HG02678 (cell line): Measurements from ENCODE around the gene TFDP2.
"Not testable (repeated sequence)": the region's sequence is repeated elsewhere in the genome, so short reads cannot be mapped to it uniquely, and the experiment has no call there.

Experiments used
- ATAC-seq: cut with Tn5 transposase; IDR thresholded peaks from one replicate; pipeline ENCODE4 v1.9.1; 2021; ENCODE audit warnings: mild to moderate bottlenecking, moderate library complexity; ENCODE audit not compliant: unreplicated experiment

Gene TFDP2

DNA sequence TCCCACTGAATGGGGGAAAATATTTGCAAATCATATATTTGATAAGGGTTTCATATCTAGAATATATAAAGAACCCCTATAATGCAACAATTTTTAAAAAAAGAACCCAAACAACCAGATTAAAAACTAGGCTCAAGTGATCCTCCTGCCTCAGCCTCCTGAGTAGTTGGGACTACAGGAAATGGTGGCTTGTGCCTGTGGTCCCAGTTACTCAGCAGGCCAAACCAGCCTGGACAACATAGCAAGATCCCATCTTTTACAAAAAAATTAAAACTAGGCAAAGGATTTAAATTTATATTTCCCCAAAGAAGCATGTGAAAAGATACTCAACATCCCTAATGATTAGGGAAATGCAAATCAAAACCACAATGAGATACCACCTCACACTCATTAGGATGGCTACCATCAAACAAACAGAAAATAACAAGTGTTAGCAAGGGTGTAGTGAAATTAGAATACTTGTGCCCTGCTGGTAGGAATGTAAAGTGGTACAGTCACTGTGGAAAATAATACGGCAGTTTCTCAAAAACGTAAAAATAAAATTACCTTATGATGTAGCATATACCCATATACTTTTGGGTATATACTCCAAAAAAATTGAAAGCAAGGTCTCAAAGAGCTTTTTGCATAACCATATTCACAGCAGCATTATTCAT is 19.7 kb downstream of the TFDP2 start:
- ATAC-seq, result no peak

DNA sequence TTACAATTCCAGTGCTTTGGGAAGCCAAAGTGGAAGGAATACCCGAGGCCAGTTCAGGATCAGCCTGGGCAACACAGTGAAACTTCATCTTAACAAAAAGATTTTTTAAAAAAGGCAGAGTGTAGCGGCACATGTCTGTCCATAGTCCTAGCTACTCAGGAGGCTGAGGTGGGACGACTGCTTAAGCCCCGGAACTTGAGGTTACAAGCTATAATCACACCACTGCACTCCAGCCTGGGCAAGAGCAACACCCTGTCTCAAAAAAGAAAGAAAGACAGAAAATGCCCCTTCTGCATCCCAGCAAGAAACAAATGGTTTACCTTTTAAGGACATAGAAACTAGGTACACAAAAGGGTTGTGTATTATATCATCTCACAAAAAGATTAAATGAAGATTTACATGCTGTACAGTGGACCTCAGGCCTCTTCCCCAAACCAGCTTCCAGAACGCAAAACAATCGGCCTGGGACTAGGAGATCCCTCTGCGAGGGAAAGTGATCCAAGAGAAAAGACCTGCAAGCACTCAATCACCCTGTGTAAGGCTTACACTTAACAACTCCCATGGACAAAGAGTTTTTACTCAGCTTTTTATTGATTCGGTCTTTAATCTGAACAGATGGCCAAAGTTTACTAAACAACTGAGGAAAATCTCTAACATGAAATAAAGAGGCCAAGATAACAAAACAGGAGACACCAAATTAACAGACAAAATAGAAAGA is 21.2 kb downstream of the TFDP2 start:
- ATAC-seq, result no peak

DNA sequence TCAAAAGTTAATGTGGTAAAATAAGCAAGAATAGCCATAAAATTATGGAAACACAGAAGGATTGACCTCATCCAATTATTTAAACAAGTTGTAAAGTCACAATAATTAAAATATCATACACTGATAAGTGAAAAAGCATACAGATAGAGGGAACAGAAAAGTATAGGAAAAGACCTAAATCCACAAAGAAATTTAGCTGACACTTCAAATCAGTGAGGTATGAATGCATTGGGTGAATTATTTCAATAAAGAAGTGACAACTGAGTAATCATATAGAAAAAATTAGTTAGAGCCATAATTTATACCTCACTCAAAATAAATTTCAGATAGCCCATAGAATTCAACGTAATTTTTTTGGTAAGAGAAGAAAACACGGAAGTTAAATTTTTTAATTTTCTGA is 25.1 kb downstream of the TFDP2 start:
- no peak for ATAC-seq

DNA sequence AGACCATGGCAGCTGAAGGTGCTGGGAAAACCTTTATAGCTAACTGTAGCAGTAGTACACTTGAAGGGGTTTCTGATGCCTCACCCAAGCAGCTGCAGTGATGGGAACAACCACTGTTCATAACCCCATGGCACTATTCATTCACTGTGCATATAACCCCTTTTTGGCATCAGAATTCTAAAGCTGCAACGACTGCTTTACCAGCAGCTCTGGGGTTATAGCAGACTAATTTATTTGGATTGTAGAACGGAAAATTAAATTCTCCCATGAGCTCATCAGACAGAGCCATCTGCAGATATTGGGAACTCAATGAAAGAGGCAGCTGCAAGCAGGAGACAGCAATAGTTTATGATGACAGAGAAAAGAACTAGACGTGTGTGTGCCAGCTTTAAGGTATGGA is 28.6 kb downstream of the TFDP2 start:
- no peak for ATAC-seq

DNA sequence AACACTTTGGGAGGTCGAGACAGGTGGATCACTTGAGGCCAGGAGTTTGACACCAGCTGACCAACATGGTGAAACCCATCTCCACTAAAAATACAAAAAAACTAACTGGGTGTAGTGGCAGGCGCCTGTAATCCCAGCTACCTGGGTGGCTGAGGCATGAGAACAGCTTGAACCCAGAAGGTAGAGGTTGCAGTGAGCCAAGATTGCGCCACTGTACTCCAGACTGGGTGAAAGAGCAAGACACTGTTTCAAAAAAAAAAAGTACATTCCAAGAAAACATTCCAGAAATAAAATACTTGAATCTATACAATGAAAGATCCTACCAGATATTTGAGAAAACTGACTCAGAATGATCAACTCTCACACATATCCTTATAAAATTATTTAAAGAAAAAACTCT is 30.4 kb downstream of the TFDP2 start:
- no peak for ATAC-seq

DNA sequence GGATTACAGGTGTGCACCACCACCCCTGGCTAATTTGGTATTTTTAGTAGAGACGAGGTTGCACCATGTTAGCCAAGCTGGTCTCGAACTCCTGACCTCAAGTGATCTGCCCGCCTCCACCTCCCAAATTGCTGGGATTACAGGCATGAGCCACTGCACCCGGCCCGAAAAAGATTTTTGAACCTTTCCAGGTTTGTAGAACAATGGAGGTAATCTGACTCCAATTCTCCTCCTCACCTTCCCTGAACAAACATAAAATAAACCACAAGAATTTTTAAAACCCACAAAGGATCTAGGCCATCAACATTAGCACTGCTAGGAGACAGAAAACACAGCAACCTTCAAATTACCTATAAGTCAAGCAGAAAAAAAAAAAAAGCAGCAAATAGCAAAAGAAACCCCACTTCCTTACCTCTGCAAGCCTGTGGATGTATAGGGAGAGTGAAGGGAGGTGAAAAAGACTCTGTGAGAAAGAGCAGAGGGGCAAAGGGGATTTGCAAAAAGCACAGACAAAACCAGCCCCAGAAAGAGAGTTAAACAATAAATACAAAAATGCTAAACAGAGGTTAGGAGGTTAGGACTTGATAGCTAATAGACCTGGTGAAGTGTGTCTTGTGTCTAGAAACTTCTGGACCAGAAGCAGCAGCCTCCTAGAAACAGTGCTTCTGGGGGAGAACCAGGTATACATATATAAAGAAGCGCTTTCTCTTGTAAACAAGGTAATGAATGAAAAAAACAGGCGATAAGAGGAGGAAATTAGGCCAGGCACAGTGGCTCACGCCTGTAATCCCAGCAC is 32.1 kb downstream of the TFDP2 start:
- no peak for ATAC-seq

DNA sequence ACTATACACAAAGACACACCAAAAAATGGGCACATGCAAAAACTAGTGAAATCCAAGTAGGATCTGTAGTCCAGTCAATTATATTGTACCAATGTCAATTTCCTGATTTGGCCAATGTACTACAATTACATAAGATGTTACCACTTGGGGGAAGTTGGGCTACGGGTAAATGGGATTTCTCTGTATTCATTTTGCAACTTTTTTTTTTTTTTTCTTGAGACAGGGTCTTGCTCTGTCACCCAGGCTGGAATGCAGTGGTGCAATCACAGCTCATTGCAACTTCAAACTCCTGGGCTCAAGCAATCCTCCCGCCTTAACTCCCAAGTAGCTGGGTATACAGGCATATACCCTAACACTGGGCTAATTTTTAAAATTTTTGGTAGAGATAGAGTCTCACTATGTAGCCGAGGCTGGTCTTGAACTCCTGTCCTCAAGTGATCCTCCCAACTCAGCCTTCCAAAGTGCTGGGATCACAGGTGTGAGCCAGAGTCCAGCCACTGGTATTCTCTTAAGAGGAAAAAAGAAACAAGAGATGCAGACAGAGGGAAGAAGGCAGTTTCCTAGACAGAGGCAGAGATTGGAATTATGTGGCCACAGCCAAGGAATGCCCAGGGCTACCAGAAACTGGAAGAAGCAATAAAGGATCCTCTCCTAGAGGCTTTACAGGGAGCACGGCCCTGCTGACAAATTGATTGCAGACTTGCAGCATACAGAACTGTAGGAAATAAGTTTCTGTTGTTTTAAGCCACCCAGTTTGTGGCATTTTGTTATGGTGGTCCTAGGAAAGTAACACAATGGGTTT is 33.3 kb downstream of the TFDP2 start:
- ATAC-seq, result no peak

DNA sequence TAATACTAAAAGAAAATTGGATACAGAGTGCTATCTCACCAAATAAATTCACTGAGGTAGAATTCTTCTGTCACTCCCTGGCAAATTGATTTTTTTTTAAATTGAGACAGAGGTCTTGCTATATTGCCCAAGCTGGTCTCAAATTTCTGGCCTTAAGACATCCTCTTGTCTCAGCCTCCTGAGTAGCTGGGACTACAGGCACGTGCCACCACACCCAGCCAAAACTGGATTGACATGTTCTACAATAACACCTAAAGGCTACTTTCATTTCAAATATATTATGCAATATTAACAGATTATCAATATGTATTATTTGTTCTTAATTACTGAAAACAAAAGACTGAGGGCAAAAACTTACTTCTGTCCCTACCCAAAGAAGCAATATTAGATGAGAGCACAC is 36.7 kb downstream of the TFDP2 start:
- ATAC-seq, result no peak

DNA sequence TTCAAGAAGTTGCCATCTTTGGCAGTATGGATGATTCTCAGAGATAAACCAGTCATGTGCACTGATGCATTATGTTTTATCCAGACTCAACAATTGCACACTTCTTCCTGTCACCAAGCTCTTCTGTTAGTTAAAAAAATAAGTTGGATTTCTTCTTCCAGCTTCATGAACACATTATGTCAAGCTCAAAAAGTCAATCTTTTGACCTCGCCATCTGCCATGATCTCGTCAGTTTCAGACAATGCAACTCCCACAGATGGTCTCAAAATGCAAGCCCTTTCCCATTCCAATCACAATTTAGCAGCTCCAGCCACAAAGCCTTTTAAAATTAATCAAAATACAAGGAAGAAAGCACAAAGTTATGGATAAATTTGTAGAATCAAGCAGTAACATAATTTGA is 42.8 kb downstream of the TFDP2 start:
- ATAC-seq, result no peak

DNA sequence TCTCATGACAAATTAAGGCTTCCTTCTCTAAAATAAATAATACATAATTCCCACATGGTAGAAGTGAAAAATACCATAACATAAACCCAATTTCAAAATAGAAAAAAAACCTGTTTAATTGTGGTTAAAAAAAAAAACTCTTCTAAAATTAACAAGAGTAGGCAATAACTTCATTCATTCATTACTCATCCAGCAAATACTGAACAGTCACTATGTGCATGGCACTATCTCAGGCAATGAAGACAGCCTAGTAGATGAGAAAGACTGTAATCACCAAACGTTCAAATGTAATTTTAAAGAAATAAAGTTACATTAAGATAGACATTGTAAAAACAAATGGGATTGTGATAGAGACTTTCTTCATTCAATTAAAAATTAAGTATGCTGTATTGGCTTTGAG is 43.4 kb downstream of the TFDP2 start:
- ATAC-seq, result no peak

DNA sequence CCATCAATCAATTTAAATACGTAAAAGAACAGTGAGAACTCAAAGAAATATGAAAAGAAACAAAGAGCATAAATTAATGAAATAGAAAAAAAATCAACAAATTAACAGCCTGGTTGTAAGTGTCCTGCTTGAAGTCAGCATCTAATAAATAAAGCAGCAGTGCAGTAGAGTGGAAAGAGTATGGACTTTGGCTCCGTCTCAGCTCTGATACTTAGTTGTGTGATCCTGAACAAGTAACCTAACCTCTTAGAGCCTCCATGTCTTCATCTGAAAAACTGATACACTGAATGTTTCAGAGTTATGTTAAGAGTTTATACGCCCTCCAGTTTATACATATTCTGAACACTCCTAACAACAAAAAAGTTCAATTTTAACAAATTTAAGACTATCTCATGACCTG is 44.6 kb downstream of the TFDP2 start:
- no peak for ATAC-seq

DNA sequence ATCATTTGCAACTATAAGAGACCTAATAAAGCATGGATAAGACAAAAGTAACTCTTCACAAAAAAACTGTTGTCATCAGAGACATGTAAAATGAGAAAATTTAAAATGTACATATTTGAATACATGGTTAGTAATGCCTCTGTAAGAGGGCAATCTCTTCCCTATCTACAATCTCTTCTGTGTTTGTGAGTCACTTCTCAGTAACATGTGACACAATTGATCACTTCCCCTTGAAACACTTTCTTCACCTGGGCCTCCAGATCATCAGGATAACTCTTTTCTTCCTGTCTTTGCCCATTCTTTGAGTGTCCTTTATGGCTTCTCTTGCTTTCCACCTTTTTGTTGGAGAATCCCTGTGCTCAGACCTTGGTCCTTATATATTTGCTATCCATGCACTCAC is 50.4 kb downstream of the TFDP2 start:
- ATAC-seq, result no peak

DNA sequence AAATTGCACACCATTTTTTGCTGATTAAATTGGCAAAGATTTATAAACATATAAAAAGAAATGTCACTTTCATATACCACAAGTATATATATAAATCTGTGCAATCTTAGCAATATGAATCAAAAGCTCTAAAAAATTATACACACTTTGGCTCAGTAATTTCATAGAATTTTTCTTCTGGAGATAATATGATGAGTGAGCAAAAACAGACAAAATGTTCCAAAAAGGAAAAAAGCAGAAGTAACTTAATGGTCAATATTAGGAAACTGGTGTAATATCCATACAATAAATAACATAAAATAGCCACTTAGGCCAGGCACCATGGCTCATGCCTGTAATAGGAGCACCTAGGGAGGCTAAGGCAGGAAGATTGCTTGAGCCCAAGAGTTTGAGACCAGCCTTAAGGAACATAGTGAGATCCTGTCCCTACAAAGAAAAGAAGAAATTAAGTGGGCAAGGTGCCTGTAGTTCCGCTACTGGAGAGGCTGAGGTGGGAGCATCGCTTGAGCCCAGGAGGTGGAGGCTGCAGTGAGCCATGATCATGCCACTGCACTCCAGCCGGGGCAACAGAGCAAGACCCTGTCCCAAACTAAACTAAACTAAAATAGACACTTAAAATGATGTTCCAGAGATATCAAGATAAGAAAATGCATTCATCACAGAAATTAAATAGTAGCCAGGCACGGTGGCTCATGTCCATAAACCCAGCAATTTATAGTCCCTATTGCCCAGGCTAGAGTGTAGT is 52.1 kb downstream of the TFDP2 start:
- no peak for ATAC-seq

DNA sequence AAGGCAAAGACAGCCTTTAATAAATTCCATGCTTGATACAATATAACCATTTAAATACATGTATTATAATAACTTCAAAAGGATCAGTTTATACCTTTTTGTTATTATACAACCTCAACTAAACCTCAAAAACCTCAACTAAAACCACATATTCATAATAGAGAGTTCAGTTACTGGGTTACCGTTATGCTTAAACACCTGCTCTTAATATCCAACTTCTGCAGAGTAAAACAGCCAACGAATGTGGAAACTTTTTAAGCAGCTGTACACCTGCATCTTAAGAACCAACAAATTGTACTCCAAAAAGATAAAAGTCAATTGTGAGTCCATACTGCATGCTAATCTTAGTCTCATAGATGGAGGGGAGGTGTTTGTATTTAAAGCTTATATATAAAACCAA is 53.5 kb downstream of the TFDP2 start:
- ATAC-seq, result no peak

DNA sequence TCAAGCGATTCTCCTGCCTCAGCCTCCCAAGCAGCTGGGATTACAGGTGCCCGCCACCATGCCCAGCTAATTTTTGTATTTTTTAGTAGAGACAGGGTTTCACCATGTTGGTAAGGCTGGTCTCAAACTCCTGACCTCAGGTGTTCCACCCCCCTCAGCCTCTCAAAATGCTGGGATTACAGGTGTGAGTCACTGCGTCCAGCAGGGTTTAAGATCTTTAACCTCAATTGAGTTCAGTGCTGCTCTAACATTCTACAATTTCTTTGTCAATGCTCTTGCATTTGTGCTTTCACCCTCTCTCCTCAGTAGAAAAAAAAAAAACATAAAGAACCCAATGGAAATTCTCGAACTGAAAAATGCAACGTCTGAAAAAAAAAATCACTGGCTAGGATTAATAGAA is 60.4 kb downstream of the TFDP2 start:
- not testable (repeated sequence) for ATAC-seq

DNA sequence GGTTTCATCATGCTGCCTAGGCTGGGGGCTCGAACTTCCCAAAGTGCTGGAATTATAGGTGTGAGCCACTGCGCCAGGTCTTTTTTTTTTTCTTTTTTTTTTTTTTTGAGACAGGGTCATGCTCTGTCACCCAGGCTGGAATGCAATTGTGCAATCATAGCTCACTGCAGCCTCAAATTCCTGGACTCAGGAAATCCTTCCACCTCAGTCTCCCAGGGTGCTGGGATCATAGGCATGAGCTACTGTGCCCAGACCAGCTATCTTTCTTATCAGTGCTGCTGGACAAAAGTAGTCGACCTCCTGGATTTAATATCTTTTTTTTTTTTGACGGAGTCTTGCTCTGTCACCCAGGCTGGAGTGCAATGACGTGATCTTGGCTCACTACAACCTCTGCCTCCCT is 60.8 kb downstream of the TFDP2 start:
- no peak for ATAC-seq

DNA sequence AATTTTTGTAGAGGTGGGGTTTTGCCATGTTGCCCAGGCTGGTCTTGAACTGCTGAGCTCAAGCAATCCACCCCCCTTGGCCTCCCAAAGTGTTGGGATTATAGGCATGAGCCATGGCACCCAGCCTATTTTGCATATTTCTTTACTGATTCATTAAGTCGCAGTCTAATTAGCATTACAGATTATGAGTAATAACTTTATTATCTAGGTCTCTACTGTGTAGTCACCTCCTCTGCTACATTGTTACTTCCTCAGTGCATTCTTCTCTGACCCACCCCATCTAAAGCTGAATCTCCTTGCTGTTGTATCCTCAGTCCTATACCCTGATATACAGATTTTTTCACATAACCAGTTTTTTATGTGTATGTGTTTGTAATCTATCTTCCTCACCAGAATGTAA is 61.7 kb downstream of the TFDP2 start:
- ATAC-seq, result no peak

DNA sequence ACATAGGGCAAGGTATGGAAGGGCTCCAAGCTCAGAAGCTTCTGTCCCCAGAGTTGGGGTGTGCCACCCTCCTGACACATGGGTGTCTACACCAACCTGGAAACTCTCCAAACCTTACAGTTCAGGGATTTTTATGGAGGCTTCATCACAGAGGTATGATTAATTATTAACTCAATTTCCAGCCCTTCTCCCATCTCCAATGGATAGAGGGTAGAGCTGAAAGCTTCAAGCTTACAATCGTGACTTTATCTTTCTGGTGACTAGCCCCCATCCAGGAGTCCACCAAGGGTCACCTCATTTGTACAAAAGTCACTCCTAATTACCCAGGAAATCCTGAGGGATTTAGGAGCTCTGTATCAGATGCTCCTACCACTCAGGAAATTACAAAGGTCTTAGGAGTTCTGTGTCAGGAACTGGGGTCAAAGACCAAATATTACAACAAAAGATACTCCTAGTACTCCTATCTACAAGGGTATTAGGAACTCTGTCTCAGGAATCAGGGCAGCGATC is 62.7 kb downstream of the TFDP2 start:
- ATAC-seq, result no peak

DNA sequence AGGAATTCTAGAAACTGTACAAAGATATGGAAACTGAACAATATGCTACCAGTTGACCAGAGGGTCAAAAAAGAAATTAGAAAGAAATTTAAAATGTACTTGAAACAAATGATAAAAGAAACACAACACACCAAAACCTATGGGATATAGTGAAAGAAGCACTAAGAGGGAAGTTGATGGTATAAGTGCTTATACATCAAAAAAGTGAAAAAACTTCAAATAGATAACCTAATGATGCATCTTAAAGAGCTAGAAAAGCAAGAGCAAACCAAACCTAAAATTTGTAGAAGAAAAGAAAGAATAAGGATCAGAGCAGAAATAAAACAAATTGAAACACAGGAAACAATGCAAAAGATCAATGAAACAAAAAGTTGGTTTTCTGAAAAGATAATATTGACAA is 68.2 kb downstream of the TFDP2 start:
- ATAC-seq, result no peak

DNA sequence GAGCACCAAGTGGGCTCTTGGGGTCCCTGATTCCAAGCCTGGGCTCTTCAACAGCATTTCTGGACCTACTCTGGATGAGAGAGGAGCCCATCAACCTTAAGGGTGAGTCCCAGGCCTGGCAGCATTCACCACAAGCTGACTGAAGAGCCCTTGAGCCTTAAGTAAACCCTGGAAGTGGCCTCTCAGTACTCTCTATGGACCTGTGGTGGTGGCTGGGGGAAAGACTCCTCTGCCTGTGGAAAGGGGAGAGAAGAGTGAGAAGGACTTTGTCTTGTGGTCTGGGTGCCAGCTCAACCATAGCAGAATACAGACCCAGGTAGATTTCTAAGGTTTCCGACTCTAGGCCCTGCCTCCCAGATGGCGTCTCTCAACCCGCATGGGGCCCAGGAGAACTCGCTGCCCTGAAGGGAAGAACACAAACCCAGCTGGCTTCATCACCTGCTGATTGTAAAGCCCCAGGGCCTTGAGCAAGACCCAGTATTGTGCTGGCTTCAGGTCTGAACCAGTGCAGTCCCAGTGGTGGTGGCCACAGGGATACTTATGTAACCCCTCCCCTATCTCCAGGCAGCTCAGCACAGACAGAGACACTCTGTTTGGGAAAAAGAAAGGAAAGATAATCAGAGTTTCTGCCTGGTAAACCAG is 71.4 kb downstream of the TFDP2 start:
- no peak for ATAC-seq
